ENCODE measurements around the gene CRTAP. TPM values are rescaled to one million over a fixed set of nuclear protein-coding genes. Genes with fewer than 3 reads are reported as not detected.
"Not testable (repeated sequence)": the region's sequence is repeated elsewhere in the genome, so short reads cannot be mapped to it uniquely, and the experiment has no call there.

Gene CRTAP
- total RNA-seq, 6 experiments from 2014 or later: 261 to 322 (median 296) TPM

DNA sequence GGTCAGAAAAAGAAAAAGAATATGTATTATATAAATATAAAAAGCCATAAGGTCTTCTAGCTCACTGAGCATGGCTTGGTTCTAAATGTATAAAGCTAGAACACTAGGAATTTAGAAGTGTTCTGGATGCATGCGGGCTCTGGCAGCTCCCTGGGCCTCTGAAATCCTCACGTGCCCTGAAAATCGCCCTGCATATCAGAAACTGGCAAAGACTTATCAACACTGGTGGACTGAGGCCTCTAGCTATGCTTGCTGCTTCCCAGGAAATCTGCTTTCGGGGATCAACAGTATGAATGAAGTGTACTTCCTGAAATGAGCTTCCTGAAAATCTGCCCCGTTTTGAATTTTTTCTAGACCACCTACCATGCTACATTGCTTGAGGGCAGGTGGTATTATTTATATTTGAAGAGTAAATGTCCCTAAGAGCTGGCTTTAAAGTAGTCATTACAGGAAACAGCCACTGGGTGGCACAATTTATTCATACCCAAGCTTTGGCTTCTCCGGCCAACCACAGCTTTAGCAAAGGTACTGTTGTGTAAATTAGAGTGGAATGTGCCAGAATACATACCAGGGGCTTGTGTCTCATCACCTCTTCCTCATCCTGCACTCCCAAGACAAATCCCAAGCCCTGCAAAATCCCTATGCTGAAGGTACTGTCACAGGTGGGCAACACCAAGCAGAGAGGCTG lies 17.7 kb downstream of the CRTAP start:
- Mint-ChIP-seq H3K27me3 (ENCODE audit: insufficient read depth) (no peaks in the 10 kb centered on the region), H3K27ac (no peak overlapping the region), H3K36me3 (ENCODE audit: low read depth) (peaks cover 17% of the 10 kb centered on the region), H3K4me1 (ENCODE audit: low read depth) (peaks cover 24% of the 10 kb centered on the region), H3K9me3 (no peaks in the 10 kb centered on the region), H3K4me3 (no peak overlapping the region)
- DNase-seq: peak; percentile 53
- TF ChIP-seq CTCF (IDR thresholded peaks at IDR 0.05): peak; percentile 93

DNA sequence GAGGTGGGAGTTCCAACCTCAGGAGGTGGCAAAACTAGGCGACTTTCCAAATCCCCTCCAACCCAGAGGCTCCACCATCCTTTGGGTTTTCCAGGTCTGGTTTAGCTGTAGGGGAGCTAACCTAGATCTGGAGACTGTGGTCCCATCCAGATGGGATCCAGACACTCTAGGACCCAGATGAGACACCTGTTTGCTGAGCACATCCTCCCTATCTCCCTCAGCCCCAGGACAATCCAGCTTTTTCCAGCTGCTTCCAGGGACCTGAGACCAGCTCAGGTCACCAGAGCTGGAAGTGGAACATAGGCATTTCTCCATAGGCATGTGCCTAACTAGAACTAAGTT lies 18.2 kb downstream of the CRTAP start:
- Mint-ChIP-seq H3K27ac (no peak overlapping the region), H3K27me3 (ENCODE audit: insufficient read depth) (no peaks in the 10 kb centered on the region), H3K9me3 (no peaks in the 10 kb centered on the region), H3K4me3 (no peak overlapping the region), H3K36me3 (ENCODE audit: low read depth) (peaks cover 18% of the 10 kb centered on the region), H3K4me1 (ENCODE audit: low read depth) (peaks cover 24% of the 10 kb centered on the region)
- TF ChIP-seq CTCF (IDR thresholded peaks at IDR 0.05): 0 out of 2 replicates have a peak, but pooled peaks have one; percentile 57
- no peak for DNase-seq

GRCh38 chr3:33134026-33134625 lies 20.3 kb downstream of the CRTAP start:
- Mint-ChIP-seq H3K4me1 (ENCODE audit: low read depth) (peaks cover 18% of the 10 kb centered on the region), H3K27me3 (ENCODE audit: insufficient read depth) (no peaks in the 10 kb centered on the region), H3K27ac (peak overlapping the region; percentile 65), H3K36me3 (ENCODE audit: low read depth) (peaks cover 22% of the 10 kb centered on the region), H3K4me3 (no peak overlapping the region), H3K9me3 (no peaks in the 10 kb centered on the region)
- TF ChIP-seq CTCF (IDR thresholded peaks at IDR 0.05): no peak
- DNase-seq: peak; percentile 36

DNA sequence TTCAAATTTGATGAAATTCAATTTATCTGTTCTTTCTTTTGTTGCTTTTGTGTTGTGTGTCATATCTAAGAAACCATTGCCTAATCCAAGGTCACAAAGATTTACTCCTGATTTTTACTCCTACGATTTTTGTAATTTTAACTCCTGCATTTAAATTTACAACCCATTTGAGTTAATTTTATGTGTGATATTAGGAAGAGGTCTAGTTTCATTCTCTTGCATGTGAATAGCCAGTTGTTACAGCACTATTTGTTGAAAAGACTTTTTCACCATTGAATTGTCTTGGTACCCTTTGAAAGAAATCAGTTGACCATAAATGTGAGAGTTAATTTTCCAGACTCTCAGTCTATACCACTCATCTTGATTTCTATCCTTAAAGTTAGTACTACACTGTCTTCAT lies 23.9 kb downstream of the CRTAP start:
- H3K27ac Mint-ChIP-seq: no peak overlapping the region
- DNase-seq: no peak
- TF ChIP-seq CTCF (IDR thresholded peaks at IDR 0.05): no peak
- H3K27me3 Mint-ChIP-seq (ENCODE audit: insufficient read depth): no peaks in the 10 kb centered on the region; the same call in 1 of the 2 replicates
- H3K4me1 Mint-ChIP-seq (ENCODE audit: low read depth): peaks cover 16% of the 10 kb centered on the region
- no peaks in the 10 kb centered on the region for H3K9me3 Mint-ChIP-seq
- peaks cover 45% of the 10 kb centered on the region for H3K36me3 Mint-ChIP-seq (ENCODE audit: low read depth)
- no peak overlapping the region for H3K4me3 Mint-ChIP-seq

- H3K9me3 Mint-ChIP-seq; H3K27ac Mint-ChIP-seq; H3K4me3 Mint-ChIP-seq; H3K27me3 Mint-ChIP-seq (ENCODE audit: insufficient read depth); DNase-seq: not testable (repeated sequence)
- H3K4me1 Mint-ChIP-seq (ENCODE audit: low read depth): peaks cover 10% of the 10 kb centered on the region
- peaks cover 59% of the 10 kb centered on the region for H3K36me3 Mint-ChIP-seq (ENCODE audit: low read depth)
Measured at GRCh38 chr3:33139006-33139623, 25.3 kb downstream of the CRTAP start.

DNA sequence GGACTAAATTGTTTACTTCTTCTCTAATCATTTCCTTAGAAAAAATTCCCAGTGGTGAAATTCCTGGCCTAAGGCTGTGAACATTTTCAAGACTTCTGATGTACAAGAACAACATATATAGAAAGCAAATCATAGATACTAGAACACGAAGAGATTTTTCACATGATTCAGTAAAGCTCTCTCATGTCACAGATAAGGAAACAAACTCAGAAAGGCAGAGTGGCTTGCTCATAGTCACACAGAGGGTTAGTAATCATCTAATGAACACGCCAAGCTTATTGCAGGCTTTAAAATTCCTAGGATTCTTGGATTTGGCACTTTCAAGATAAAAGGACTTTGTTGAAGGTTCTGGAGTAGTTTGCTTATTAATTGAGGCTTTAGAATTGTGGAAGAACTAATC lies 26.2 kb downstream of the CRTAP start:
- Mint-ChIP-seq H3K27me3 (ENCODE audit: insufficient read depth) (peaks cover 2% of the 10 kb centered on the region), H3K36me3 (ENCODE audit: low read depth) (peaks cover 60% of the 10 kb centered on the region), H3K27ac (0 out of 2 replicates have a peak overlapping the region, but pooled peaks have one; percentile 16), H3K9me3 (no peaks in the 10 kb centered on the region), H3K4me1 (ENCODE audit: low read depth) (peaks cover 6% of the 10 kb centered on the region; the same call in 1 of the 2 replicates), H3K4me3 (no peak overlapping the region)
- DNase-seq: no peak
- no peak for TF ChIP-seq CTCF (IDR thresholded peaks at IDR 0.05)
